ENCODE data around the gene TRIM37. TPM values are rescaled to one million over a fixed set of nuclear protein-coding genes. Genes with fewer than 3 reads are reported as not detected.

Gene TRIM37
- total RNA-seq, 2 donors from 2014 or later = 16.8 to 18.5 TPM

DNA sequence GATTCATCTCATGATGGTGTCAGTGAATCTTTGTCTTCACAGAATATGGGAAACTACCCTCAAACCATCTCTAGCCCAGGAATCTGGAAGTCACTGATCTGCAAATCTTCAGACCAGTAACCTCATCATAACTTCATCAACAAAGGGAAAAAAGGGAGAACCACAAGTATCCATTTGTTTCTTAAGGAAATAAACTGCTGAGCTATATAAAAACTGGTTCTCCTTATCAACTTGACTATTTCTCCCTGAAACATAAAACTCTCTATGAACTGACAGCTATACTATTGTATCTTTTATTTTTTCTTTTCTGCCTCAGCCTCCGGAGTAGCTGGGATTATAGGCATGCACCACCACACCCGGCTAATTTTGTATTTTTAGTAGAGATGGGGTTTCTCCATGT is 39.3 kb downstream of the TRIM37 start:
- intact Hi-C loops (cut with DNase I) = no loop called here
- DNase-seq = no peak
- no peak for ATAC-seq

DNA sequence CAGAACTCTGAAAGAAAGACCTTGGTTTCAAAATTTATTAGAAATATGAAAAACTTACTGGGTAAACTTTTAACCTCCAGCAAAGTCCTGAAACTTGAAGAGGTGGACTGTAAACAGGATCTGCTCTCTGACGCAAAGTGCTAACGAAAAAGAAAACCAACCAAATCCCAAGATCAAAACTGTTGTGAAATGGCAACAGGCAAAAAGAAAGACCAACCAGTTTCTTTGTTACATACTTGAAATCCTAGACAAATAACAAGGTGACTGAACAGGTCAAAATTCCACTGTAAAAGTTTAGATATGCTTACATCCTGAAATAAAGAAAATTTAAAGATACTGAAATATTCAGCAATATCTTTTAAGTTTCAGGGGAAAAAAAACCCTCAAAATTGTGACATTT is 44.2 kb downstream of the TRIM37 start:
- intact Hi-C loops (cut with DNase I) = no loop called here
- ATAC-seq = no peak

DNA sequence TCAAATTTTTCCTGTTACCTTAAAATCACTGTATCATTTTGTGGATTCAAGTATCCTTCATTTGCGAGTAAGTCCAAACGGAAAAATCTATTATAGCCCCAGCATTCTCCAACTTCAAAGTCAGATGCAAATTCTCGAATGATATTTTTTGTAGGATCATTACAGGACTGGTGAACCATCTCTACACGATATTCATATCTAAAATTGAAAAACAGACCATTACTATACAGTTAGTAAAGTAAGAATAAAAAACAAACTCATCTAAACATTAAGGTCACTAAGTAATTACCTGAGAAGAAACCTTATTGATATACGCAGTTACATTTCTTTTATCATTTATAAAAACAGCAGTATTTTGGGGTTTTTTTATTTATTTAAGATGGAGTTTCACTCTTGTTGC is 49.8 kb downstream of the TRIM37 start:
- intact Hi-C loops (cut with DNase I) = no loop called here
- ATAC-seq = no peak
- DNase-seq = no peak

More for the DNA sequence above, 44.2 kb downstream of the TRIM37 start:
- no peak for DNase-seq

DNA sequence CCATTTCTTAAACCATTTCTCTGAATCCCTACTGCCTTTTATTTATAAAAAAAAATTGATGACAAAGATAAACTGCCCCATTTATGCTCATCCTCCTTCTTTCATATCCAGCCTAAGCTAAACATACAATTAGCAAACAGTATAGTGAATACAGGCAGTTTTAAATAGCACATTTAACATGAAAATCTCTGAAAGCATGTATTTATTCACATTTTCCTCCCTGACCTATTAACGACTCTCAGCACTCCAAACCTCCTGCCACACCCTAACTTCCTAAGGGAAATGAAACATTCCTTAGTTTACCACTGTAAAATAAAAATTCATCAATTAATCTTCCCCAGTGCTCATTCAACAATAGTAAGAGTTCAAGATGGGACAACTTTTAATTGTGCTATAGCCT is 56.9 kb downstream of the TRIM37 start:
- DNase-seq = no peak
- no peak for ATAC-seq
- intact Hi-C loops (cut with DNase I) = no loop called here

DNA sequence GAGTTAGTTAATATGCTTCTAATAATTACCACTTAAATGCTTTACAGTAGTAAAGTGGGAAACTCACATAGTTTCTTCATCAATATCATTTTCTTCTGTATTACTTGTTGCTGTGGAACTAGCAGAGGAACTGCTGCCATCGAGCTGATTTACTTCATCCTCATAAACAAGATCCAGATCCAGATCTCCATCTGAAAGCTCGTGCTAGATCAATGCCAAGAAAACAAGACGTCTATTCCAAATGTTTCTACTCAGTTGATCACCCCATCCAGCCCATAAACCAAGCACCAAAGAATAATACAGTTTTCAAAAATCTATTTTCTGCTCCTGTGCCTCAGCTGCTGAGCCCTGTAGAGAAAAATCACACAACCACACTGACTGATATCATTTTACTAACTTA is 59.1 kb downstream of the TRIM37 start:
- intact Hi-C loops (cut with DNase I) = no loop called here
- DNase-seq = no peak
- ATAC-seq = no peak

DNA sequence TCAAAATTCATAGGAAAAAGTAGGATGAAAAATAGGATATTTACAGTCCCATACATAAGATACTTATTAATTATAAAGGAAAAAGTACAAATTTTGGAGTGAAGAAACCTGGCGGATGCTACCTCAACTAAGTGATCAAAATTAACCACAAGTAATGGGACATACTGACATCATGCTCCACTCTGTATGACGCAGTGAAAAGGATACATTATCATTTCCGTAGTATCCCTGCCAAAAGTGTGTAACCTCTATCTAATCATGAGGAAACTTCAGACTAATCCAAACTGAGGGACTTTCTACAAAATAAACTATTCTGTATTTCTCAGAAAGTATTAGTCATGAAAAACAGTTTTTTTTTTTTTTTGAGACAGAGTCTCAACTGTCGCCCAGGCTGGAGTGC is 60.5 kb downstream of the TRIM37 start:
- intact Hi-C loops (cut with DNase I) = no loop called here
- DNase-seq (no peak), ATAC-seq (no peak)

DNA sequence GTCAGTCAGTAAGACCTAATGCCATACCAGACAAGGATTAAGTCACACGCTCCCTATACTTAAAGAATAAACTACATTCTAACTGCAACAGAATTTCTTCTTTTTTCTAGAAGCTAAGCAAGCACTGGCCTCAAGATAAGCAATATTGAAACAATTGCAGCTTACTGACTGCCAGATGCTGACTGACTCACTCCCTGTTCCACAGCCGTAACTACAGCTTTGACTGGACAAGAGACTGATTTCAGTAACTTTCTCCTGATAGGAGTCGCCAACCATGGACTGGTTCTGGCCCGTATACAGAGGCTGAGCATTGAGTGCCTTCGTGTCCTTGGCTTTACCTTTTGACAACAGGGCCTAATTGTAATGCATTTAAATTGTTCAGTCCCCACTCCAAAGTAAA is 67.9 kb downstream of the TRIM37 start:
- ATAC-seq = peak in 1 of 2 donors; percentile 45
- intact Hi-C loops (cut with DNase I) = no loop called here
- no peak for DNase-seq

DNA sequence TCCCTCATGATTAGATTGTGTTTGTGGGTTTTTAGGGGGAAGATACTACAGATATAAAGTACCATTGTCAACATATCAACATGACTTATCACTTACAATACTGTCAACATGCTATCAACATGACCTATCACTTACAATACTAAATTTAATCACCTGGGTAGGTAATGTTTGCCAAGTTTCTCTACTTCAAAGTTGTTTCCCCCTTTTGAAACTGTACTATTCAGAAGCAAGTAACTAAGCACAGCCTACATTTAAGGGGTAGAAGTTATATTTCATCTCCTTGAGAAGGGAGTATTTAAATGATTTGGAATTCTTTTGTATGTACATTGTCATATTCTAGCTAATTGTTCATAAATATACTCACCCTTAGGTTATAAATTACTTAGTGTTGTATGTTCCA is 68.7 kb downstream of the TRIM37 start:
- intact Hi-C loops (cut with DNase I) = no loop called here
- DNase-seq (no peak), ATAC-seq (no peak)

DNA sequence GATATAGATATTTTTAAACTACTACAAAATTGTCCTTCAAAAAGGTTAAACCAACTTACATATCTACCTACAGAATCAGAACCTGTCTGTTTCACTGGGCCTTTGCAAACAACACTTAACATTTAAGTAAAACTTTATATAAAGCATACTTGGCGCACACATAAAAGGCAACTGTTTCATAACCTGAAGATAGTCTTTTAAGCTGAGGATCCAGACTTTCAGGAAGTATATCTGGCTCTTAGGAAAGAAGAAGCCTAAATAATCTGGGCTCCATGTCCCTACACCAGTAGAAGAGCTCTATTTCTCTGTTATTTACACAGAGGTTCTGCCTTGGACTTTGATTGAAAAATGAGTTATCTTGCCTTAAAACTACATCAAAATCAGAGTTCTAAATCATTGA is 75.9 kb downstream of the TRIM37 start:
- intact Hi-C loops (cut with DNase I) = no loop called here
- ATAC-seq (no peak), DNase-seq (no peak)

DNA sequence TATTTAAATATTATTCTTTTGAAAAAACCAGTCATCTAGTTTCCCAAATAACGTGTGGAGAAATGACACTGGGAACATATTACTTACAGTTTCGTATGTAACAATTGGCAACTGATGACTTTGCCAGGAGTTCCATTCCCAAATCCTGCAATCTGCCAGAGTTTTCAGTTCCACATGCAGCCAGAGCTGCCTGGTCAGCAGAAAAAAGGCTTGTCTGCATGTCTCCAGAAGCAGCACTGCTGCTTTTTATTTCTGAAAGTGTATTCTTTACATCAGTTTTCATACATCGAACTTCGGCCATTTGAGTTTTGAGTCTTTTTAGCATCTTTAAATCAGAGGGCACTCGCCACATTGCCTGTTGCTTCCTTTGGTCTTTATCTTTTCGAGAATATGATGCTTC is 78.4 kb downstream of the TRIM37 start:
- DNase-seq (no peak), ATAC-seq (no peak)
- intact Hi-C loops (cut with DNase I) = no loop called here

DNA sequence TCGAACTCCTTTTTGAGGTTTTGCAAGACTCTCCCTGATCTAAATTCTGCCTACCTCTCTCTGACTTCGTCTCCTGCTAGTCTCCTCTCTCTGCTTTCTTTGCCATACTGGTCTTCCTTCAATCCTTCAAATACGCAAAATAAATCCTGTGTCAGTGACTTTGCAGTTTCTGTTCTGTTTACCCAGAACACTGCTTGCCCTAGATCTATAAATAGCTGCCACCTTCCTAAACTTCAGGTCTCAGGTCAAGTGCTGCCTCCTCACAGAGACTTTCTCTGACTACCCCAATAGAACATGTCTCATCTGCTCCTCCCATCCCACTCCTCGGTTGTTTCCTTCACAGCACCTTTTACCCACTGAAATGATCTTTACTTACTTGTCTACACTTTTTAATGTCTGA is 78.9 kb downstream of the TRIM37 start:
- ATAC-seq = no peak
- DNase-seq = no peak
- intact Hi-C loops (cut with DNase I) = no loop called here

DNA sequence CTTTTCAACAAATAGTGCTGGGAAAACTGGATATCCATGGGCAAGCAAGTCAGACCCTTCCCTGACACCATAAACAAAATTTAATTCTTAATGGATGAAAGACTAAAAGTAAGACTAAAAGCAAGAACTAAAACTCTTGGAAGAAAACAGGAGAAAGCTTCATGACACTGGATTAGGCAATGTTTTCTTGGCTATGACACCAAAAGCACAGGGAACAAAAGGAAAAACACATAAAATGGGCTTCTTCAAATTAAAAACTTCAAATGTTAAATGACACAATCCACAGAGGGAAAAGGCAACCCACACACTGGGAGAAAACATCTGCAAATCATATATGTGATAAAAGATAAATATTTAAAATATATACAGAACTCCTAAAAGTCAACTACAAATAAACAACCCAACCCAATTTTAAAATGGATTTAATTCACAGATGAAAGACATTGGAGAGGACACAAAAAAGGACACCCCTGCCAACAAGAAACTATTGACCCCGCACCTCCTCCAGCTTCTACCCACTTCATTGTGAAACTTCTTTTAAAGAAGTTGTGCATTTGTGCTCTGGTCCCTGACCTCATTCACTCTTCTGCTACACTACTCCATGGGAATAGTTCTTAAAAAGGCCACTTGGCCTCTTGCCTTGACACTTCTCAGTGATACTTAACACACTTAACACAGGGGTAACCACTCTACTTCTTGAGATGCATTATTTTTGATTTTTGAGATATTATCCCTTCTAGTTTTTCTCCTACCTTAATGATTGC is 80.3 kb downstream of the TRIM37 start:
- intact Hi-C loops (cut with DNase I) = no loop called here
- DNase-seq = no peak
- ATAC-seq = peak in 1 of 2 donors; percentile 34

DNA sequence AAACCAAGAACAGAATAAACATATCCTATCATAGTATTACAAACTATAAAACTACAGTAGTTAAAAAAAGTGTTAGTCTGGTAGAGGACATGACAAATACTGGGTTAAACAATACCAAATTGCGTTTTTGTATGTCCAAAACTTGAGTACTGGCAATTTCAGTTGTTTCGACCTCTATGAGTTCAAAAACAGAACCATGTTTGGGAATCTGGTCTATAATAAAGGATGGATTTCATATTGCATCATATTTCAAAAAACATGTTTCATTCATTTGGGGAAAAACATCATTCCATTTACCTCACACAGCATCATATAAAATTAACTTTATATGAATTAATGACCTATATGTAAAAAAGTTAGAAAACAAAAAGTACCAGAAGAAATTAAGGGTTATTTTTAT is 81.8 kb downstream of the TRIM37 start:
- DNase-seq = no peak
- no peak for ATAC-seq
- intact Hi-C loops (cut with DNase I) = no loop called here

DNA sequence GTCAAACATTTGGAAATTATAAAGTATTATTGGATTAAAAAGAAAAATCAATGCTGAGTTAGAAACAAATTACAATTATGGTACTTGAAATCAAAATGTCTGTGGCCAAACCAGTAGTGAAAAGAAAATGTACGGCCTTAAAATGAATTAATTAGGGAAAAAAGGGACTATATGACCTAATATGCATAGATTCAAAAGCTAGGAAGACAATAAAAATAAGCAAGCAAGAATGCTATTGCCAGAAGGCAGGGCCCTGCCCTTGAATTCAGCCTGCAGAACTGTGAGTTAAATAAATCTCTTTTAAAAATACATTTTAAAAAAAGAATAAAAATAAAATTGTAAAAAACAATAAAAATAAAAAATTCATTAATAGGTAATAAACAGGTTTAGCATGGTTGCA is 88.7 kb downstream of the TRIM37 start:
- ATAC-seq (no peak), DNase-seq (no peak)
- intact Hi-C loops (cut with DNase I) = no loop called here

DNA sequence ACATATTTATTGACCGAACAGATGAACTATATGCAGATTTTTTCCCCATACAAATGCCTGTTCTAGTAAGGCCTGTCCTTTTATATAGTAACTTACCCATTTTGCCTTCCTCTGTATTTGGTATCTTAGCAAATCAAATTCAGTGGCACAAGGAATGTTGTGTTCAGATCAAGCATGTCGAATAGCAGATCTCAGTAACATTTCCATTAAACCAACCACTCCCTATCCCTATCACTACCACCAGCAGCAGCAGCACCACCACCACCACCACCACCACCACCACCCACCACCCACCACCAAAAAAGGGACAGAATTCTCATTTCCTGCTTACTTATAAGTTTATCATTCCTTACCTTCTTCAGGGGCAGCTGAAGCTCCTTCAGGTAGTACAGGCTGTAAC is 94.7 kb downstream of the TRIM37 start:
- intact Hi-C loops (cut with DNase I) = no loop called here
- ATAC-seq (no peak), DNase-seq (no peak)

DNA sequence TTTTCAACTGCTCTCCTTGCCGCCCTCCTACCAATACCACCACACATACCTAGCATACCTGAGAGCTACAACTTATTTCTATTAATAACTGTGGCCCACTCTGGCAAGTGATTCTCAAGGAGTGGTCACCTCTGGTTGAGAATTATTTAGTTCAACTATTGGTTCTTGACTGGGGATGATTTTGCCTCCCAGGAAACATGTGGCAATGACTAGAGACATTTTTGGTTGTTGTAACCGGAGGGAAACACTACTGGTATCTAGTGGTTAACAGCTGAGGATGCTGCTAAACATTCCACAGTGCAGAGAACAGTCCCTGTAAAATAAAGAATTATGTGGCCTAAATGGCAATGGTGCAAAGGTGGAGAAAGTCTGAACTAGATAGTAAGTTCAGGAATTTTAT is 96.7 kb downstream of the TRIM37 start:
- DNase-seq (no peak), ATAC-seq (no peak)
- intact Hi-C loops (cut with DNase I) = no loop called here

DNA sequence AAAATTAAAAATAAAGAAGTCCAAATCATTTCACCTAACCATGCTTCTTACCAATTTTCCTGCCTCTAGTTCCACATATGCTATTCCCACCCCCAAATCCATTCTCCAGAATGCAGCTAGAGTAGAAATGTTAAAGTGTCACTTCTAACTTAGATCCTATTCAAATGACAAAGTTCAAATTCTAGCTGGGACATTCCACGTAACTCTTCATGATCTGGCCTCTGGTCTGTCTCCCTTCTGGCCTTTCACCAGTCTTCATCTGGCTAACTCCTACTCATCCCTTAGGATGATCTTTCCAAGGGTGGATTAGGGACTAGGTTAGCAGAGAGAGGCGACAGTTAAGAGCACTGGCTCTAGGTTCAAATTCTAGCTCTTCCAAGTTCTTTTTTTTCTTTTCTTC is 97.9 kb downstream of the TRIM37 start:
- intact Hi-C loops (cut with DNase I) = loop anchor here (5.0 to 10.0 kb wide), 2 partner anchors 421 to 424 kb away; no protein-coding TSS in a partner anchor
- DNase-seq (no peak), ATAC-seq (no peak)

DNA sequence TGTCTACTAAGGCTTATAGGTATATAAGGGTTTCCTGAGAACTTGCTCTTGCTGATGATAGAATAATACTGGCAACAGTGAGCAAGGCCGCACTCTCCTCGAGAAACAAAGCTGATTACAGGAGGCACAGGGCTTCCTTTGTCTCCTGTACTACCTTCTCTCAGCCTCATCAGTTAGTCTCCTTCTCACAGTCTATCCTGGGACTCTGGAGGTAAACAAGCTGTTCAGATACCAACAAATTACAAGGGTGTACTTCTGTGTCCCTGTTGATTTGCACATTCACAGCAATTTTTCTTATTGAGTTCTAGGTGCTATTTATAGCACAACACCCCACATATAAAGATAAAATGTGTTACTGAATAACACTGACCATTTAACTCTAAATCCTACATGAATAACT is 98.7 kb downstream of the TRIM37 start:
- DNase-seq (no peak), ATAC-seq (no peak)
- intact Hi-C loops (cut with DNase I) = loop anchor here (5.0 to 10.0 kb wide), 2 partner anchors 421 to 423 kb away; no protein-coding TSS in a partner anchor

DNA sequence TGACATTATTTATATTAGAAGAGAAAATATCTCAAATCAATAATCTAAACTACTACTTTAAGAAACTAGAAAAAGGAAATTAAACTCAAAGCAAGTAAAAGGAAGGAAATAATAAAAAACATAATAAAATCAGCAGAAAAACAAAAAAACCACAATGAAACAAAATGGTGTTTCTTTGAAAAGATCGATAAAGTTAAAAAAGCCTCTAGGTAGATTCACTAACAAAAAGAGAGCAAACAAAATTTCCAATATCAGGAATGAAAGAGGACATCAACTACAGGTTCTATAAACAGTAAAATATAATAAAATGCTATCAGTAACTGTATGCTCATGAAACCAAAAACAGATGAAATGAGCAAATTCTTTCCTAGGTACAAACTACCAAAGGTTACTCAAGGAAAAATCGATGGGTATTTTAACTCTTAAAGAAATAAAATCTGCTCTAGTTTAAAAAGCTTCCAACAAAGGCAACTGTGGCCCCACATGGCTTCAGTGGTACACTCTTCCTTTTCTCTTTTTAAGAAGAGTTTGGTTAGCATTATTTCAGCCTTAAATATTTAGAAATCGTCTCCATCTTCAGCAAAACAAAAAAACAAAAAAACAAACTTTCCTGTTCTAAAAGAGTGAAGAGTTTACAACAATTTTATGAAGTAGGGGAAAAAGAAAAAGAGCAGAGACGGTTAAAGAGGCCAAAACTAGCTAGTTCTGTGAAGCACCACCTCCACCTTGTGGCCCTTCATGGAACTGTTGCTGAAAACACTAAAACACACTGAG is 102.2 kb downstream of the TRIM37 start:
- DNase-seq (peak; percentile 53), ATAC-seq (peak; percentile 68 to 70)
- intact Hi-C loops (cut with DNase I) = loop anchor here (2.0 to 10.0 kb wide), 5 partner anchors 287 to 486 kb away; no protein-coding TSS in a partner anchor

DNA sequence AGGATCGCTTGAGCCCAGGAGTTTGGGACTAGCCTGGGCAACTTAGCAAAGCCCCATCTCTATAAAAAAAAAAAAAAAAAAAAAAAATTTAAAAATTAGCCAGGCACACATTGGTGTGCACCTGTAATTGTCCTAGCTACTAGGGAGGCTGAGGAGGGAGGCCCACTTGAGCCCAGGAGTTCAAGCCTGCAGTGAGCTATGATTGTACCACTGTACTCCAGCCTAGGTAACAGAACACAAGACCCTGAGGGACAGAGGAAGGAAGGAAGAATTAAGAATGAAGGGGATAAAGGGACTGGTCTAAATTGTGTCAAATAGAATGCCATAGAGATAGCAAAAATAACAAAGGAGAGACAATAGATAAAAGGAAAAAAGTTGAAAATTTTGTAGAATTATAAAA is 102.8 kb downstream of the TRIM37 start:
- DNase-seq (no peak), ATAC-seq (no peak)
- intact Hi-C loops (cut with DNase I) = loop anchor here (2.0 to 10.0 kb wide), 4 partner anchors 287 to 485 kb away; no protein-coding TSS in a partner anchor
